Stimulated activated CD8-positive, alpha-beta memory T cell treated with anti-CD3 and anti-CD28 coated beads, Interleukin-4, amount 100 ng/mL, for 48 hours (primary cell): ENCODE measurements around the gene GALR2.

Experiments used
- DNase-seq: peaks from one replicate; pipeline ENCODE4 v3.0.0-alpha.2; 2020

GALR2 gene

GRCh38 chr17:76097716-76098295 lies 23.2 kb downstream of the GALR2 start:
- no peak for DNase-seq

GRCh38 chr17:76102944-76103273 lies 28.3 kb downstream of the GALR2 start:
- no peak for DNase-seq

GRCh38 chr17:76103274-76104139 lies 28.9 kb downstream of the GALR2 start, which contains the start of gene EXOC7:
Gene EXOC7, minus strand, starts transcription at chr17:76103787. Its CDS starts 95 bp downstream, at chr17:76103692.
- DNase-seq: peak; percentile 95

GRCh38 chr17:76104140-76104895 lies 29.7 kb downstream of the GALR2 start:
- DNase-seq: no peak

- no peak for DNase-seq
These were observed 30.3 kb downstream of the GALR2 start for GRCh38 chr17:76104896-76105231.

GRCh38 chr17:76106703-76107102 lies 32.1 kb downstream of the GALR2 start:
- no peak for DNase-seq

GRCh38 chr17:76107509-76107908 lies 32.9 kb downstream of the GALR2 start:
- DNase-seq: no peak

GRCh38 chr17:76111956-76112355 lies 37.4 kb downstream of the GALR2 start:
- DNase-seq: no peak

DNA sequence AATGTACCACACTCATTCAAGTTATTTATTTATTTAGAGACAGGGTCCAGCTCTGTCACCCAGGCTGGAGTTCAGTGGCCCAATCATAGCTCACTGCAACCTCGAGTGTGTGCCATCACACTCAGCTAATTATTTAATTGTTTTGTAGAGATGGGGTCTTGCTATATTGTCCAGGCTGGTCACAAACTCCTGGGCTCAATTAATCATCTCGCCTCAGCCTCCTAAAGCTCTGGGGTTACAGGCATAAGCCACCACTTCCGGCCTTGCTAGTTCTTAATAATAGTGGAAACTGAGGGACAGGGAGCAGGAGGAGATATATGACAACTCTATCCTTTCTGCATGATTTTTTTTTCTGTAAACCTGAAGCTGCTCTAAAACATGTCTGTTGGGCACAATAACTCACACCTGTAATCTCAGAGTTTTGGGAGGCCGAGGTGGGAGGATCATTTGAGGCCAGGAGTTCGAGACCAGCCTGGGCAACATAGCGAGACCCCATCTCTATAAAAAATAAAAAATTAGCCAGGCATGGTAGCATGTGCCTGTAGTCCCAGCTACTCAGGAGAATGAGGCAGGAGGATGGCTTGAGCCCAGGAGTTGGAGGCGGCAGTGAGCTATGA lies 40.7 kb downstream of the GALR2 start:
- DNase-seq: no peak

- no peak for DNase-seq
These were observed 45.1 kb downstream of the GALR2 start for GRCh38 chr17:76119409-76120371.

DNA sequence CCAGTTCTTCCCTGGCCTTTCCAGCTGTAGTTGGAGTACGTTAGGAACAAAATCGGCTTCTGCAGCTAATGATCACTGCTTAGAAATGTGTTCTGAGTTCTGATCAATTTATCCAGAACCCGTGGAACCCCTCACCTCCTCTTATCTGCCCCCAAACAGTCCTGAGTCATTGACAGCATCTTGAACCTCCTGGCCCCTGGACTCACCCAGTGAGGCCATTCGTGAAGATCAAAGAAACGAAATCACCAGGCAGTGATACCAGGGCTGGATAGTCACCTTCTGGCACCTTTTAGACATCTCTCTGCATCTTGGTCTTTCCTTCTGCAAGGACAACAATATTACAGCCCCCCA lies 46.1 kb downstream of the GALR2 start:
- no peak for DNase-seq

DNA sequence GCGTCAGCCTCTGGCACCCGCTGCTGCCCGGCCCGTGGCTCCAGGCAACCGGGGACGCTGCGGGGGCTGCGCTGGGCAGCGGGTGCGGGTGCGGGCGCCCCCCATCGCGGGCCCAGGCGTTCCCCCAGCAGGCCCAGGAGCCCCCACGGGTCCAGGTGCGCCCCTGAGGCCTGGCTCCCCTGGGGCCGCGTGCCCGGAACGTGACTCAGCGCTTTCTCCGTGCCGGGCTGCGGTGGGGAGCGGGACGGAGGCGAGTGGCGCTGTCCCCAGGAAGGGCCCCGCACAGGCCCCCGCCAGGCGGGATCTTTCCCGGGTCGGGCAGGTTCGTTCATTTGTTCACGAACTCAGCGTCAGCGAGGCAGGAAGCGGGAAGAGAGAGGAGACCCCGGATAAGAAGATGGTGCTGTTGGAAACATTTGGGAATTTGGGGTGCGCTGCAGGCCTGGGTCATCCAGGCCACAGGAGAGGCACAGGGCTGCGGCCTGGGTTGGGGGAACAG lies 47.4 kb downstream of the GALR2 start:
- DNase-seq: no peak

DNA sequence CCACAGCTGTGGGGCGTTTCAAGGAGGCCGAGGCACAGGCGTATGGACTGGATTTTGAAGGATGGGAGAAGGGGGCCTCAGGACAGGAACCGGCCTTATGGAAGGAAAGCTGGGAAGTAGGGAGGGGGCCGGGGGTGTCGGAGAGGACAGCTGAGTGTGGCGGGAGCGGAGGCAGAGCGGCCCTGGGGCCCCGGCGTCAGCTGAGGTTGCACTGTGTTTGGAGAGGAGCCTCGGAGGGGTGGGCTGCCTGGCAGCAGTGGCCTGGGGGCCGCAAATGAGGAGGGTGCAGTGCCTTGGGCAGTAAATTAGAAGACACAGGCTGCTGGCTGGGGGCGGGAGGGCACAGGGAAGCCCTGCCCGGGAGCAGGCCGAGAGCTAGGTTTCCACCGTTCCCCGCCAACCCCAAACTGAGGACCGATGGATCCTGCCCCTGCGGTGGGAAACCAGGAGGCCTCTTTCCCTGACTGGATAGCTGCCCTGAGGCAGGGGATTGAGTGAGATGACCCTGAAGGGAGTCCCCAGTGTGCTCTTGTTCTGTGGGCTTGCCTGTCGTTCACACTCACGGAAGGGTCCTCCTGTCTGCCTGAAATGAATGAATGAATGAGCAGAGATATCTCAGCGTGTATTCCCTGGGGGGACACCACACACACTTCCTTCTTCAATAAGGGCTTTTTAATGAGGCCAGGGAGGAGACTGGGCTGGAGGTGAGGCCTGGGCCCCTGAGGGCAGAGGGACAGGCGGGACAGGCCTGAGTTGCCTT lies 48.0 kb downstream of the GALR2 start:
- DNase-seq: no peak

DNA sequence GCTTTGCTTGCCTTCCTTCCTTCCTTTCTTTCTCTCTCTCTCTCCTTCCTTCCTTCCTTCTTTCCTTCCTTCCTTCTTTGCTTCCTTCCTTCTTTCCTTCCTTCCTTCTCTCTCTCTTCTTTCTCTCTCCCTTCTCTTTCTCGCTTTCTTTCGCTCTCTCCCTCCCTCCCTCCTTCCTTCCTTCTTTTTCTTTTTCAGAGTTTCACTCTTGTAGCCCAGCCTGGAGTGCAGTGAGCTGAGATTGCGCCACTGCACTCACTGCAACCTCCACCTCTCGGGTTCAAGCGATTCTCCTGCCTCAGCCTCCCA lies 48.6 kb downstream of the GALR2 start:
- DNase-seq: no peak

- DNase-seq: no peak
These were observed 49.4 kb downstream of the GALR2 start for GRCh38 chr17:76123749-76124581.

- DNase-seq: no peak
These were observed 50.2 kb downstream of the GALR2 start for GRCh38 chr17:76124582-76125390.

GRCh38 chr17:76125391-76125675 lies 50.8 kb downstream of the GALR2 start:
- no peak for DNase-seq

GRCh38 chr17:76125922-76126321 lies 51.3 kb downstream of the GALR2 start:
- no peak for DNase-seq
